Endothelial cell of umbilical vein (primary cell): ENCODE measurements around the gene KCNQ2. TPM values are rescaled to one million over a fixed set of nuclear protein-coding genes. Genes with fewer than 3 reads are reported as not detected.

Experiments used
- BruUV-seq: library from RNA; stranded (reverse); fragments of 400-500 nt; replicated peaks from 2 replicates; lab custom pipeline; 2021; lab: Mats Ljungman, UMichigan
- CTCF ChIA-PET: fragments of 300-600, 350-600 bp; sonication (Branson Sonifier 250); formaldehyde crosslinking; loops from one replicate; lab custom pipeline; 2021; ENCODE audit warnings: antibody characterized with exemption, inconsistent platforms; lab: Charles Lee
- POLR2A ChIA-PET: fragments of 300-600, 350-600 bp; sonication (Branson Sonifier 250); formaldehyde crosslinking; loops from one replicate; lab custom pipeline; 2021; ENCODE audit warnings: antibody characterized with exemption, inconsistent platforms; lab: Charles Lee
- DNase-seq: peaks from one replicate; pipeline ENCODE4 v3.0.0-alpha.2; 2011; ENCODE audit warnings: low read depth, low spot score
- FAIRE-seq: peaks from 2 replicates; lab custom pipeline; 2011; peaks lifted over from hg19 to GRCh38; lab: Jason Lieb, UNC
- H2AFZ ChIP-seq: 2 replicates; pipeline ENCODE4 v1.6.0; 2012; ENCODE audit warnings: low read depth, low read length, control low read depth, inconsistent platforms
- H3K27ac ChIP-seq: 2 replicates; pipeline ENCODE4 v1.5.1; 2011; ENCODE audit warnings: low read depth, mild to moderate bottlenecking, control low read depth, low read length, moderate library complexity; ENCODE audit not compliant: insufficient read depth
- H3K27me3 ChIP-seq, 2 experiments: 2 replicates each; pipeline versions ENCODE4 v1.6.0 to v1.6.1; 2011; ENCODE audit warnings: low read length in 2 of 2, mixed read lengths in 1 of 2; ENCODE audit not compliant: control insufficient read depth in 2 of 2, insufficient read depth in 2 of 2
- H3K36me3 ChIP-seq, 2 experiments: 2 replicates in 1 of 2; 3 replicates in 1 of 2; pipeline ENCODE4 v1.5.1; 2011; ENCODE audit warnings: low read length in 2 of 2, mild to moderate bottlenecking in 1 of 2, moderate library complexity in 1 of 2; ENCODE audit not compliant: control insufficient read depth in 2 of 2, insufficient read depth in 2 of 2; ENCODE audit errors: extremely low read depth in 1 of 2
- H3K4me1 ChIP-seq: 3 replicates; pipeline ENCODE4 v1.5.1; 2011; ENCODE audit warnings: mild to moderate bottlenecking, low read length; ENCODE audit not compliant: control insufficient read depth, insufficient read depth; ENCODE audit errors: extremely low read depth
- H3K4me2 ChIP-seq: 2 replicates; pipeline ENCODE4 v1.6.1; 2011; ENCODE audit warnings: low read length, control low read depth, mixed read lengths; ENCODE audit not compliant: insufficient read depth
- H3K4me3 ChIP-seq, 3 experiments: fragments of 200-600 bp in 1 of 3; sonication (generic), shearing (Covaris generic) in 1 of 3; replicated peaks in 1 of 3; 2 replicates each; pipeline ENCODE4 v1.5.1; 2011 to 2016; ENCODE audit warnings: control low read depth in 3 of 3, low read length in 3 of 3, mild to moderate bottlenecking in 2 of 3, inconsistent platforms in 1 of 3, low read depth in 1 of 3, moderate library complexity in 1 of 3; ENCODE audit not compliant: insufficient read depth in 1 of 3
- H3K79me2 ChIP-seq: 2 replicates; pipeline ENCODE4 v1.6.0; 2012; ENCODE audit warnings: low read length, inconsistent platforms; ENCODE audit not compliant: control insufficient read depth, insufficient read depth
- H3K9ac ChIP-seq: replicated peaks from 2 replicates; pipeline ENCODE3; 2011; ENCODE audit warnings: low read length, control low read depth; ENCODE audit not compliant: insufficient read depth; ENCODE audit errors: extremely low read depth
- H3K9me1 ChIP-seq: replicated peaks from 3 replicates; pipeline ENCODE4 v1.6.0; 2011; ENCODE audit warnings: mild to moderate bottlenecking, low read length; ENCODE audit not compliant: control insufficient read depth, insufficient read depth; ENCODE audit errors: extremely low read depth
- H3K9me3 ChIP-seq: replicated peaks from 2 replicates; pipeline ENCODE4 v1.5.1; 2012; ENCODE audit warnings: low read length, inconsistent platforms; ENCODE audit not compliant: control insufficient read depth, insufficient read depth
- H4K20me1 ChIP-seq: replicated peaks from 2 replicates; pipeline ENCODE3; 2011; ENCODE audit warnings: mild to moderate bottlenecking, low read length; ENCODE audit not compliant: control insufficient read depth, insufficient read depth; ENCODE audit errors: extremely low read depth
- EZH2 ChIP-seq: IDR thresholded peaks from 2 replicates; pipeline ENCODE4 v1.6.1; 2012; ENCODE audit warnings: borderline replicate concordance, low read depth, mild to moderate bottlenecking, moderate library complexity, low read length, inconsistent platforms; ENCODE audit not compliant: severe bottlenecking
- FOS ChIP-seq: IDR thresholded peaks from 2 replicates; pipeline ENCODE4 v1.6.1; 2011; ENCODE audit warnings: mild to moderate bottlenecking, low read length, moderate library complexity, borderline replicate concordance; ENCODE audit not compliant: insufficient read depth
- GATA2 ChIP-seq: IDR thresholded peaks from 2 replicates; pipeline ENCODE4 v1.7.0; 2011; ENCODE audit warnings: low read depth, mild to moderate bottlenecking, moderate library complexity, mixed read lengths, low read length; ENCODE audit not compliant: insufficient read length, insufficient read depth
- JUN ChIP-seq: IDR thresholded peaks from 2 replicates; pipeline ENCODE4 v1.6.1; 2011; ENCODE audit warnings: borderline replicate concordance, low read depth; ENCODE audit not compliant: insufficient read length, insufficient read depth
- MYC ChIP-seq: IDR thresholded peaks from one replicate; pipeline ENCODE4 v1.6.1; 2011; ENCODE audit warnings: mild to moderate bottlenecking, low read depth, low read length
- POLR2A ChIP-seq: IDR thresholded peaks from 2 replicates; pipeline ENCODE4 v1.6.1; 2012; ENCODE audit warnings: low read depth, mild to moderate bottlenecking, control low read depth, low read length
- POLR2AphosphoS5 ChIP-seq: IDR thresholded peaks from 2 replicates; pipeline ENCODE4 v1.6.1; 2012; ENCODE audit warnings: low read depth, mild to moderate bottlenecking, control low read depth, low read length, moderate library complexity; ENCODE audit not compliant: insufficient read depth
- dilution Hi-C: fragments of 300-500 bp; cut with MboI; formaldehyde crosslinking; loops from one replicate; pipeline ENCODE4 v1.15.0; 2019; ENCODE audit warnings: low sequenced_read_pairs; ENCODE audit not compliant: extremely low pct_ligation_motif_present
- intact Hi-C: fragments of 100-400 bp; cut with micrococcal nuclease; formaldehyde crosslinking; loops from one replicate; pipeline ENCODE4 v1.10.0; 2022
- polyA plus RNA-seq, 4 experiments: library from polyadenylated mRNA; depleted of rRNA in 3 of 4; stranded (reverse) in 3 of 4; unstranded in 1 of 4; fragments of >200 nt; gene quantifications; 2 replicates each; pipeline versions ENCODE4 v1.2.1 to v1.2.3, GENCODE V29; 2011 to 2012; ENCODE audit warnings: missing spikeins in 1 of 4
- total RNA-seq: library from RNA; stranded (reverse); gene quantifications from 2 replicates; pipeline ENCODE4 v1.2.3, GENCODE V29; 2021
- TF ChIP-seq, protein P1 (sequence below), 2 donors: IDR thresholded peaks; 1 replicate in 1 of 2; 2 replicates in 1 of 2; pipeline ENCODE4 v1.5.1; 2011; ENCODE audit warnings: low read length in 2 of 2, mild to moderate bottlenecking in 2 of 2, moderate library complexity in 2 of 2, control low read depth in 1 of 2, inconsistent platforms in 1 of 2, low read depth in 1 of 2; ENCODE audit not compliant: insufficient read depth in 1 of 2; ENCODE audit errors: extremely low read depth in 1 of 2
- TF ChIP-seq, protein P2 (sequence below): IDR thresholded peaks from 2 replicates; pipeline ENCODE4 v1.6.1; 2011; ENCODE audit not compliant: insufficient read depth, insufficient read length

Gene KCNQ2
- total and polyA plus RNA-seq, 2 donors (not counting 3 experiments of a cell fraction or from before 2014, with no cell fraction given) = not detected

DNA sequence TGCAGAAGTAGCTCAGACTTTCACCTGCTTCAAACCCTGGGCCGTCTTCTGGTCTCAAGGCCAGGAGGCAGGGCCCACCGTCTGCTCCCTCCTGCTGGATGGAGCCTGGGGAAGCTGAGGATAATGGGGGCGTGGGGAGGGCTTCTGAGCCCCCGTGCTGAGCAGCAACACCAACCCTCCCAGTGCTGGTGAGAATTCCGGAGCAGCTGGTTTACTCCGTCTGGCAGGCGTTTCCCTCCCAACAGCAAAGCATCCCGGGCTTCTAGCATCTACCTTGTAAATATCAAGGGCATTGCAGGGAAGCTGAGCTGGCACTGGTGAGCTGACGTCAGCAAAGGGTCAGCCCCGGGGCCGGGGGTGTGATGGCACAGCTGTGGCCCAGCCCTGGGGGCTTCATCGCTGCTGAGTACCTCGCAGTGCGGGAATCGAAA is 94.5 kb downstream of the KCNQ2 start:
- ChIA-PET CTCF (interaction anchor here (1.1 to 2.9 kb wide), 6 partner anchors 11 to 352 kb away, joined by 3 to 28 read pairs (median 4); partner anchors contain the start of gene CHRNA4), POLR2A (no interaction called here)
- no peaks in the 10 kb centered on the region for H3K79me2 ChIP-seq
- FAIRE-seq (no peak), DNase-seq (no peak)
- no peak overlapping the region for H3K27ac ChIP-seq
- no TSS peak for BruUV-seq
- peaks cover 0 to 3% of the 10 kb centered on the region in 2 experiments for H3K27me3 ChIP-seq
- no peaks in the 10 kb centered on the region for H3K36me3 ChIP-seq
- H3K9me3 ChIP-seq = no peaks in the 10 kb centered on the region
- H3K4me3 ChIP-seq = no peak overlapping the region
- no peaks in the 10 kb centered on the region for H3K4me1 ChIP-seq
- H2AFZ ChIP-seq = no peak overlapping the region
- TF ChIP-seq GATA2 = no peak
- TF ChIP-seq FOS = no peak
- TF ChIP-seq MYC = no peak
- TF ChIP-seq EZH2 = no peak
- TF ChIP-seq, protein P1, sequence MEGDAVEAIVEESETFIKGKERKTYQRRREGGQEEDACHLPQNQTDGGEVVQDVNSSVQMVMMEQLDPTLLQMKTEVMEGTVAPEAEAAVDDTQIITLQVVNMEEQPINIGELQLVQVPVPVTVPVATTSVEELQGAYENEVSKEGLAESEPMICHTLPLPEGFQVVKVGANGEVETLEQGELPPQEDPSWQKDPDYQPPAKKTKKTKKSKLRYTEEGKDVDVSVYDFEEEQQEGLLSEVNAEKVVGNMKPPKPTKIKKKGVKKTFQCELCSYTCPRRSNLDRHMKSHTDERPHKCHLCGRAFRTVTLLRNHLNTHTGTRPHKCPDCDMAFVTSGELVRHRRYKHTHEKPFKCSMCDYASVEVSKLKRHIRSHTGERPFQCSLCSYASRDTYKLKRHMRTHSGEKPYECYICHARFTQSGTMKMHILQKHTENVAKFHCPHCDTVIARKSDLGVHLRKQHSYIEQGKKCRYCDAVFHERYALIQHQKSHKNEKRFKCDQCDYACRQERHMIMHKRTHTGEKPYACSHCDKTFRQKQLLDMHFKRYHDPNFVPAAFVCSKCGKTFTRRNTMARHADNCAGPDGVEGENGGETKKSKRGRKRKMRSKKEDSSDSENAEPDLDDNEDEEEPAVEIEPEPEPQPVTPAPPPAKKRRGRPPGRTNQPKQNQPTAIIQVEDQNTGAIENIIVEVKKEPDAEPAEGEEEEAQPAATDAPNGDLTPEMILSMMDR (IDR thresholded peaks at IDR 0.05; ENCODE audit: extremely low read depth in 1 of 2, insufficient read depth in 1 of 2, low read depth in 1 of 2, low read length in 2 of 2) = no peak
- no peak for TF ChIP-seq POLR2A
- no peak for TF ChIP-seq POLR2AphosphoS5
- TF ChIP-seq, protein P2, sequence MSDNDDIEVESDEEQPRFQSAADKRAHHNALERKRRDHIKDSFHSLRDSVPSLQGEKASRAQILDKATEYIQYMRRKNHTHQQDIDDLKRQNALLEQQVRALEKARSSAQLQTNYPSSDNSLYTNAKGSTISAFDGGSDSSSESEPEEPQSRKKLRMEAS = no peak
- no peak for TF ChIP-seq JUN
- no peaks in the 10 kb centered on the region for H3K9me1 ChIP-seq
- dilution Hi-C loops = no loop called here
- no peak overlapping the region for H3K9ac ChIP-seq
- H4K20me1 ChIP-seq = no peaks in the 10 kb centered on the region
- intact Hi-C loops = no loop called here
- no peak overlapping the region for H3K4me2 ChIP-seq
